UCSD-AML1 (cell line): ENCODE results near the gene ZSCAN10.

ENCODE experiments used
- DNase-seq: peaks from one replicate; lab custom pipeline; 2025; ENCODE audit not compliant: unreplicated experiment; lab: John Stamatoyannopoulos, UW

Gene ZSCAN10

DNA sequence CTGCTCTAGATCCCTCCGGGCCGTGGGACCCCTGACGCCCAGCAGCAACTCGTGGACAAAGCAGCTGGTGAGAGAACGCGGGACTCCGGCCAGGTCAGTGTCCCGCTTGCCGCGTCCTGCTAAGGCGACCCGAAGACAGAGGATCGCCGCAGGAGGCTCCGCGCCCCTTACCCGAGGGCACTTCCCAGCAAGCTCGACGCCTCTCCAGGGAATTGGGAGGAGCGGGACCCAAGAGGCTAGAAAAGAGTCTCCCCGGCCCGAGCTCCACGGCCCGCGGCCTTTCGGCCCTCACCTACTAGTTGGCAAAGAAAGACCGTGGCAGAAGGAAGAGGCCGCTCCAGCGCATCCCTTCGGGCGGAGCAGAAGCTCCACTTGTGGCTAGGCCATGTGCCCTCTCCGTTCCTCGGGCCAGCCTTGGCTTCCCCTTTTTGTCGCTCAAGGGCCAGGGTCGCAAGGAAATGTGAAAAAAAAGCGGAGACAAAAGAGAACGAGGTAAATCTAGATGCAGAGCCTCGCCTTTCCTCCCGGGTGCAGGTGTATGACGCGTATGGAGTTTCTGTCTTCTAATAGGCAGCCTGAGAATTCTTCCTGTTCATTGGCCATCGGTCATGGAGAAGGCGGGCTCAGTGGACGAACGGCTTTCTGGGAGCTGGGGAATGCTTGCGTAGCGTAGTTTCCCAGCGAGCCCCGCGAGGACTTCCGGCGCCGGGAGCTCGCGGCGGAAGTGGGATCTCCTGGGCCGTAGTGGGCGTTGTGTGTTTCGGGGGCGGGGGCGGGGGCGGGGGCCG, 35.4 kb upstream of the ZSCAN10 start, which contains the start of gene ZNF213:
ZNF213 (plus strand) TSS at position 692 of the 788 bp plus-strand sequence. CDS start 2,252 bp downstream, outside the sequence.
- DNase-seq, result peak; percentile 95

DNA sequence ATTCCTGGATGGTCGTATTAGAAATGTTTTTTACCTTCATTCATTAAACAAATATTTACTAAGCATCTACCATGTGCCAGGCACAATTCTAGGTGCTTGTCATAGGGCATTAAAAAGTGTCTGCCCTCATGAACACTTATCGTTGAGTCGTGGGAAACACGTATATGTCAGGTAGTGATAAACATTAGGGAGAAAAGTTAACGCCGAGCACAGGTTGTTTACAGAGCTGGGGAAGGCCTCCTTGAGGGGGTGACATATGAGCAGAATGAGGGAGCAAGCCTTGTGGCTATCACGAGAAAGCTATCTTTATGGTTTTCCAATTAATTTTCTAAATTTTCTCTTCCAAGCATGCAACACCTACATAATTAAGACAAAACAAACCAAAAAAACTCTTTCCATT, 34.8 kb upstream of the ZSCAN10 start:
- DNase-seq, result no peak

DNA sequence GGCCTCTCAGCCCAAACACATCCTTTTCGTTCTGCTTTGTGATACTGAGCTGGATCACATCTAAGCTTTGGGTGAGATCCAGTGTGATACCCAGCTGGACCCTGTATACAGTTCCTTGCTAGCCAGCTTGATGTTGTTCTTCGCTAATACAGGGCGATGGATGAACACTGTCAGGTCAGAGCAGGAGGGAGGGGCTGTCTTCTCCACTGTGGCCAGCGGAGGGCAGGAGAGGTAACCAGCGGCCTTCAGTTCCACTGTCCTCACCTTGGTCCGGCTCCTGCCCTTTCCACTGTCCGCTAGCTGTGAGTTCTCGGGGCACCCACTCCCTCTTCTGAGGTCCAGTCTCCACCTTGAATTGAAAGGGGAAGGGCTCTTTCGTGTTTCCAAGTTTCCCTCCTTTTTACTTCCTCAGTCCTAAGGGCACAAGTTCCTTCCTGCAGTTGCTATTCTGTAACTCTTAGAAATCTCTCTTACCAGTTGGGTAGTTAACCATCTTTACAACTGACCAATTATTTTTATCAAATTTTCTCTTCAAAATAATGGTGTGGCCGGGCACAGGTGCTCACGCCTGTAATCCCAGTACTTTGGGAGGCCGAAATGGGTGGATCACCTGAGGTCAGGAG, 32.8 kb upstream of the ZSCAN10 start:
- peak; percentile 50 for DNase-seq

DNA sequence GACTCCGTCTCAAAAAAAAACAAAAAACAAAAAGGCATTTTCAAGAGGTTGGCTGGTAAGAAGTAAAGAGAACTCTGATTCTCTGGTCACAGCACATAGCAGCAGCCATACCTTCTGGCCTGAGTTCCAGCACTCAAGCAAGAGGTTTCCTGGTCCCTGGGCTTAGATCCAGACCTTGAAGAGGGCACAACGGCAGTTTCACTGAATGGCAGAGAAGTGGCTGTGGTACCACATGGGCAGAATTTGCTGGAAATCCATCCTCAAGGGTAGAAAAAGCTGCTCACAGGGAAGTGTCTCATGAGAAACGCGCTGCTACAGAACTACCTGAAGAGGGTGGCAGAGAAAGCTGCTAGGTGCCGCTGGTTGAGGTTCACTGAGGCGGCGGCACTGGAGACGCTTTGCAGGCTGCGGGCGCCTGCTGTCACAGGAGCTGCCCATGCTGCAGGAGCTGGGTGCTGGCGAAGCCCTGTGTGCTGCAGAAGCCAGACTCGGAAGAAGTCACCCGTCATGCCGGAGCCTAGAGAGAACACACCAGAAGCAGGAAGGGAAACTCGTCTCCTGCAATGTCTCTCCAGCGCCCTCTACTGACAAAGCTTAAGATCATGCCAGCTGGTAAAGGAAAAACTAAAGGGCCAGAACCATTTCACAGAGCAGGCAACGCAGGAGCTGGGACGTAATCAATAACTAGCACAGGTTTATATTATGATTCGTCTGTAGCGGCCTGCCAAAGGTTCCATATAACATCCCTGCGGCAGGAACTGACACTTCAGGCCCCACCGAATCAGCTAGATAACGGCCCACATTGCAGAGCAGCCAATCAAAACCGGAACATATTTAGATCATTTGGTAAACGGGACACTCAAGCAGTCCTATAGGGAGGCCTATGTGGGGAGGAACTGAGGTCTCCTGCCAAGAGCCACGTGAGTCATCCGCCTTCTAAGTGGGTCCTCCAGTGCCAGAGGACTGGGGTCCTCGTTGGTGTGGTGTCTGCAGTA, 30.3 kb upstream of the ZSCAN10 start:
- DNase-seq, result peak; percentile 72

DNA sequence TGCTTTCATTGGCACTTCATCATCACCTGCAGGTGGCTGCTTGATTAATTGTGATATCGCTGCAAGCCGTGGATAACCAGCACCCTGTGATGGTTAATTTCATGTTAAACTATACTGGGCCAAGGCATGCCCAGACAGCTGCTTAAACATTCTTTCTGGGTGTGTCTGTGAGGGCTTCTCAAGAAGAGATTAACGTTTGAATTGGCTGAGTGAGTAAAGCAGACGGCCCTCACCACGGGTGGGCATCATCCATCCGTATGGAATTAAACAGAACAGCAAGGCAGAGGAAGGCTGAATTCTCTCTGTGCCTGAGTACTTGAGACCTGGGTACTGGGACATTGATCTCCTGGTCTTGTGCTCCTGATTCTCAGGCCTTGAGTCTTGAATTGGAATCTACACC, 28.7 kb upstream of the ZSCAN10 start:
- no peak for DNase-seq

DNA sequence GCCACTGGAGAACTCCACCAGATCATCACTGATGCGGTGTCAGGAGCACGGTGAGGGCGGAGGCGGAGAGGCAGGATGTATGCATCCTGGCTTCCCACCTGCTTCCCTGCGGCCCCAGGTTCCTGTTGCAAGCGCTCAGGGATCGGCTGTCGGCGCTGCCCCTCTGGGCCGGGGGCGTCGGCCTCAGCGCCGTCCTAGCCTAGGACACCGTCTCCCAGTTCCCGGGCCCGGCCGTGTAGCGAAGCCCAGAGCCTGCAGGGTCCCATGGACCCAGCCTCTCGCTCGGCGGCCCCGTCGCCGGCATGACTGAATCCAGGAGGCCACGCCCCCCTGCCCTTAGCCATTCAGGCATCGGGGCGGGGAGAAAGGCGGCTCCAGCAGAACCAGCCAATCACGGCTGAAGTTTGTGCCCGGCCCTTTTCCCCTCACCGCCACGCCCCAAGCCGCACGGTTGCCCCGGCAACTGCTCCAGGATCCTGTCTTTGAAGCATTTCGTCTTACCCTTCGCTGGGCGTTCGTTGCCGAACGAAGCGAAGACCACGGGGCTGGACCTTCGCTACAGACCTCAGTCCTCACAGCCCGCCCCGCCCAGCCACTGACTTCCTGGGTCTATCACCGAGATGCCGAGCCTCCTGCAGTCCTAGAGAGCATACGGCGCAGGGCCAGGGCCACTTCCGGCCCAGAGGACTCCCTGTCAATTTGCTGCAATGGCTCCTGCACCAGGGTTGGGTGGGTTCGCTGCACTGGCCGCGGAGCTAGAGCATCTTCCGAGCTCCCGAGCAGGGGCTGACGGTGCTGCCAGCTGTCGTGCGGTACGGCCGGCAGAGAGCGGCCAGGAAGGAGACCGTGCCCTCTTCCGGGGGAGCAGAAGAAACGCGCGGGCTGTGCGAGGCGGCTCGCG, 25.1 kb upstream of the ZSCAN10 start:
- DNase-seq, result peak; percentile 94

DNA sequence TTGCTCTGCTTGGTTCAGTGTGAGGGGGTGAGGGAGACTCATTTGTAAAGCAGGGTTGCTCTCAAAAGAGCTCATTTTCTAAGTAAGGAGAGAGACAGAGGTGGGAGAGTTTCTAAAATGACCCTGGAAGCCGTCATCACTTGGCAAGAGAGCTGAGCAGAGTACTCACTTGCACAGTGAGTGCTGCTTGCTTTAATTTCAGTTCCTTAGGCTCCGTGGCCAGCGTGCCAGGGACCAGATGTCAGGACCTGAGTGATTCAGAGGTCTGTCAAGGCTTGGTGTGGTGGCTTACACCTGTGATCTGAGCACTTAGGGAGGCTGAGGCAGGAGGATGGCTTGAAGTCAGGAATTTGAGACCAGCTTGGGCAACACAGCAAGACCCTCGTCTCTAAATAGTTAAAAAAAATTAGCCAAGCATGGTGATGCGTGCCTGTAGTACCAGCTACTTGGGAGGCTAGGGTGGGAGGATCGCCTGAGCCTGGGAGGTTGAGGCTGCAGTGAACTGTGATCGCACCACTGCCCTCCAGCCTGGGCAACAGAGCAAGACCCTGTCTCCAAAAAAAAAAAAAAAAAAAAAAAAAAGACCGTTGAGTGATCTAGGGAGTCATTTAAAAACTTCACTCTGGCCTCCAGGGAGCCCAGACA, 24.0 kb upstream of the ZSCAN10 start:
- DNase-seq, result no peak

DNA sequence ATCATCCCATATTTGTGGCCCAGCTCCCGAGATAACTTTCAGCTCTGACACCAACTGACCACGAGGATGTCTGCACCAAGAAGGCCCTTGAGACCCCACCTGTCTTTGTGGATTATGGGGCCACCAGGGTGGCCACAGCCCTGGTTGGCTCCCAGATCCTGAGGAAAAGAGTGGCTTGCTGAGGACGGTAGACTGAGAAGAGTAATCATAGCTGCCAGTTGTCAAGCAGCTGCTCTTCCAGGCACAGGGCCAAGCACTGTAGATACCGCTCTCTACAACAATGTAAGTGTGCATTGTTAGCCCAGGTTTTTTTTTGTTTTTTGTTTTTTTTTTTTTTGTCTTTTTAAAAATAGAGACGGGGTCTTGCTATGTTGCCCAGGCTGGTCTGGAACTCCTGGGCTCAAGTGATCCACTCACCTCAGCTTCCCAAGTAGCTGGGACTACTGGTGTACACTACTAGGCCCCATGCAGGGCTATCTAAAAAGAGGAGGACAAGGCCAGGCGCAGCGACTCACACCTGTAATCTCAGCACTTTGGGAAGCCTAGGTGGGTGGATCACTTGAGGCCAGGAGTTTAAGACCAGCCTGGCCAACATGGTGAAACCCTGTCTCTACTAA, 22.9 kb upstream of the ZSCAN10 start:
- DNase-seq, result no peak

DNA sequence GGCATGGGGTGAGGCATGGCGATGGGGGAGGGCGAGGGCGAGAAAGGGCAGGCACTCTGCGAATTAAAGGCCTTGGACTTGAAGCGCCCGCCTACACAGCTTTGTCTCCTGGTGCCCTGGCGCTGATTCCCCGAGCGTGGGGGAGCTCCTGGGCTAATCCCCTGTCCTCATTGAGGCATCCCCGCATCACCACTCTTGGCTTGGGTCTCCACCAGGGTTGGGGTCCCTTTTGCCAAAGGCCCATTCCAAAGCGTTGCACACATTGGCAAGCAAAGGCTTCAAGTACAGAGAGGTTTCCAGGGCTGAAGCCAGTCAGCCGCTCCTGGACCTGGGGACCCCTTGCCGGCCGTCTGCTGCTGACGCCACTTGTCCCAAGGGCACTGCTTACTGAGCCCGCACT, 21.3 kb upstream of the ZSCAN10 start:
- DNase-seq, result no peak

DNA sequence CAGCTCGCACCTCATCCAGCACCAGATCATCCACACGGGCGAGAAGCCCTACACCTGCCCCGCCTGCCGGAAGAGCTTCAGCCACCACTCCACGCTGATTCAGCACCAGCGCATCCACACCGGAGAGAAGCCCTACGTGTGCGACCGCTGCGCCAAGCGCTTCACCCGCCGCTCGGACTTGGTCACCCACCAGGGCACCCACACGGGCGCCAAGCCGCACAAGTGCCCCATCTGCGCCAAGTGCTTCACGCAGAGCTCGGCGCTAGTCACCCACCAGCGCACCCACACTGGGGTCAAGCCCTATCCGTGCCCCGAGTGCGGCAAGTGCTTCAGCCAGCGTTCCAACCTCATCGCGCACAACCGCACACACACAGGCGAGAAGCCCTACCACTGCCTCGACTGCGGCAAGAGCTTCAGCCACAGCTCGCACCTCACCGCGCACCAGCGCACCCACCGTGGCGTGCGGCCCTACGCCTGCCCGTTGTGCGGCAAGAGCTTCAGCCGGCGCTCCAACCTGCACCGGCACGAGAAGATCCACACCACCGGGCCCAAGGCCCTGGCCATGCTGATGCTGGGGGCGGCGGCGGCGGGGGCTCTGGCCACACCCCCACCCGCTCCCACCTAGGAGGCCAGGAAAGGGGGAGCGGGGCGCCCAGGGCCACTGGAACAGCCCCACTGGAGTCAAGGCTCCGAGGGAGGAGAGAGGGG, 20.8 kb upstream of the ZSCAN10 start:
- DNase-seq, result no peak

DNA sequence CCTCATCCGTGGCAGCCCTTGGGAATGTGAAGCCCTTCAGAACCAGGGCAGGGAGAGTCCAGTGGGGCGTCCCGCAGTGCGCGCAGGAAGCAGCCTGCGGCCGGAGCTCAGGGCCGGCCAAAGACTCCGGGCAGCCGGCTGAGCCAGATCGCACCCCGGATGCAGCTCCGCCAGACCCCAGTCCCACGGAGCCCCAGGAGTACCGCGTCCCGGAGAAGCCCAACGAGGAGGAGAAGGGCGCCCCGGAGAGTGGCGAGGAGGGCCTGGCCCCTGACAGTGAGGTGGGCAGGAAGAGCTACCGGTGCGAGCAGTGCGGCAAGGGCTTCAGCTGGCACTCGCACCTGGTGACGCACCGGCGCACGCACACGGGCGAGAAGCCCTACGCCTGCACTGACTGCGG, 20.2 kb upstream of the ZSCAN10 start:
- no peak for DNase-seq

DNA sequence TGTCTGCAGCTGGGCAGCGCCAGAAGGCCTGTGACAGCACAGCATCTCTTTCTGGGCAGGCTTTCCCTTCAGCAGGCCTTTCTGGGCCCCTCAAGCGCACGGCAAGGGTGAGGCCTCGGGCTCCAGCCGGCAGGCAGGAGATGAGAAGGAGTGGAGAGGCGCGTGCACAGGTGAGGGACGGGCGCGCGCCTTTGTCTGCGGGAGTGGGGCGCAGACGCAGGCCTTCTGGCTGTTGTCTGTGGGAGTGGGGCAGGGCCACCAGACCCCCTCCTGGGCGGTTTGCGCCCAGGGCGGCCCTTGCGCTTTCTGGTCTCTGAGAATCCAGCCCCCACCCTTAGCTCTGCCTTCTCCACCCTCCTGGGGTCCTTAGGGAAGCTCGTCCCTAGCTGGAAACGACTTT, 19.8 kb upstream of the ZSCAN10 start:
- no peak for DNase-seq

DNA sequence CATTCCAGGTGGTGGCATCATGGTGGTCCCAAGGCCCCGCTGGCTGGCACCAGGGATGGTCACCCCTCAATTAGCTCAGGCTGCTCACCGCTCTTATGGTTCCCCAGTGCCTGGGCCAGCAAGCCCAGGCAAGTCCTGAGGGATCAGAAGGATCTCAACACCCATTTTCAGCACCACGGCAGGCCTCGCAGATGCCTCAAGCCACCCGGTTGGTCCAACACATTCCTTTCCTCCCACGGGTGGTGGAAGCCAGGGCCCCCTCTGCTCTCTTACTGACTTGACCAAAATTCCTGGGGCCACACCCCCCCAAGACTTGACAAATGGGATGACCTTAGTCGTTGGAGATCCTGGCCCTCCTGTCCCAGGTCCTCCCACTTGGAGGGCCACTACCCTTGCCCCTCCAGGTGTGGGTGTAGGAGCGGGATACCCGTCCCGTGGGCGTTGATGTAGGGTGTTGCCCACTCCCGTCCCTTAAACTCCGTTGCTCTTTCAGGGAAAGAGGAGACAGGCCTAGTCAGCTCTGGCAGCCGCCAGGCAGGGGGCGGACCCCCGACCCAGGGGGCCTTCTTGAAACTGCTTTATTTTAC, 19.2 kb upstream of the ZSCAN10 start:
- no peak for DNase-seq

DNA sequence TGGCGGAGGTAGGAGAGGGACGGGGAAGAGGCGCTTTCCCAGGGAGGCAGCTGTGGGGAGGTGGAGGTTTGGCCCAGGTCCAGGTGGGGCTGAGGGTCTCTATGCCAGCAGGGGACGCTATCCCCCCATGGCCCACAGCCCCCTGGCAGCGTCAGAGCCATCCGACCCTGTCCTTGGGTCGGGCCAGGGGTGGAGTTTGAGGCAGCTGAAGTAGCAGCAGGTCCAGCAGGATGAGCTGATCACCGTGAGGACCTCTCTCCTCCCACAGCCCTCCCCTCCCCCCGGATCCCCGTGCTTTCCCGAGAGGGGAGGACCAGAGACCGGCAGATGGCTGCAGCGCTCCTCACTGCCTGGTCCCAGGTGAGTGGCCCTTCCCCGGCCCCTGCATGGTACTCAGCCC, 16.5 kb upstream of the ZSCAN10 start:
- no peak for DNase-seq

DNA sequence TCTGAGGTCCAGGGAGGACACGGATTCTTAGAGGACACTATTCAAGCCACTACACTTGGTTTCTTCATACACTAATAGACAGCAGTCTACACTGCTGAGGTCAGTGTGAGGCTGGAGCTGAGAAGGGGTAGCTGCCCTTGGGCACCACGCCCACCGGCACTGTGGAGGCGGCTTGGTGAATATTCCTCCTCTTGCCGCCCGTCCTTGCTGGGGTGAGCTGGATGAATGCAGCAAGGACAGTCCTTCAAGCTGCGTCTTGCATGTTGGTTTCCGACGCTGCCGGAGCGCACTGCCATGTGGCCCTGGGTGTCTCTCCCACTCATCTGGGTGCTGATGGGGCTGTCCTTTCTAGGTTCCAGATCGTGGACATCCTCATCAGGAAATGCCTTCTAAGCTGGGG, 15.9 kb upstream of the ZSCAN10 start:
- DNase-seq, result no peak

DNA sequence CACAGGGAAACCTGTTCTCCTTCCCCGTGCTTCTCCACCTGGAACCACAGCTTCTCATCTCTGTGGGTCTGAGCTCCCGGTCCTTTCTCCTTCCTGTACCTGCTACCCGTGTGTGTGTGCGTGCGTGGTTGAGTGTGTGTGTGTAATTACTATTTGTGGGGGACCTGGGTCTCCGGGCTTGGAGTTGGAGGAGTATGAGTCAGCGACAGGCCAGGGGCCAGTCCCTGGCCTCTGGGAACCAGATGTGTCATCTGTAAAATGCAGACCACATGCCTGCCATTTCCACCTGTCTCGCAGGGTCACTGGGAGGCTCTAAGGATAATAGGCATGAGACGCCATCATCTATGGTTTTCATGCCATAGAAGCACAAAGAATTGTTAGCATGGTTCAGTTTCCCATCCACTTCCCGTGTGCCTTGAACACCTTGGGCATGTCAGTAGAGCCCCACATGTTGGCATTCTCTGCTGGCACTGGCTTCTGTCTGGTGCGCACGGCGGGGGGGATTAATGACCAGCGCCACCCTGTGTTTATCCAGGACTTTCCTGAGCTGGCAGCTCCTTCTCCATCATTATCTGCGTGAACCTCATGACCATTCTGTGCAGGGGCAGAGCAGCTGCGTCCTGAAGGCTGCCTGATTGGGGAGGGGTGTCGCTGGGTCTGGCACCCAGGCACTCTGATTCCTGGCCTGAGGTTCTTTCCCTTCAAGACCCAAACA, 14.8 kb upstream of the ZSCAN10 start:
- DNase-seq, result no peak

DNA sequence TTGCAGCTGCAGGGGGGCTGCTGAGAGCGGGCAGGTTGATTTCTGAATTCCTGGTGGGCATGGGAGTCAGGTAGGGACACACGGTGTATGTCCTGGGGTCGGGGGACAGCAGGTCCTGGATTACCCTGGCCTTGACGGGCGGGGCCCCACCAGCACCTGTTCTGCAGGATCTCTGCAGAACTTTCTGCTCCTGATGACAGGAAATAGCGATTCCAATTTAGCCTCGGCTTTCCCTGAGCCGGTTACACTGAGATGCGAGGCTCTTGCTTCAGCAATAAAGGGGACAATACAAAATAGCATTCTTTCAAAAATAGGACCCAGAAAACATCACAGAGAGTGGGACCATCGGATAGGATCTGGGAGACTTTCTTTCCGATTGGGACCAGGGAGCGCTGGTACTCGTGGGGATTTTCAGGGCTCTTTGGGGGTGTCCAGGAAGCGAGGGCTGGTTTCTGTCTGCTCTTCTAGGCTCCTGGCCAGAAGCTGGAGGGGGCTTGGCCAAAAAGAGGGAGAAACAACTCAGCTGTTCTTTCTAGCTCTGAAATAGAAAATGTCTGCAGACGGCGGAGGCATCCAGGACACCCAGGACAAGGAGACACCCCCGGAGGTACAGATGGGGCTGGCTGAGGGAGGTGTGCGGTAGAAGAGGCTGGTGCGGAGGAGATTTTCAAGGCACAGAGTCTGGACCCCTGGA, 13.9 kb upstream of the ZSCAN10 start:
- DNase-seq, result no peak
